Hepatocyte (in vitro differentiated cells): ENCODE results near the gene ITGAE. TPM values are rescaled to one million over a fixed set of nuclear protein-coding genes. Genes with fewer than 3 reads are reported as not detected.
A peak's percentile ranks its signal among the peaks of the same experiment; 100 is the strongest.

Experiments used
- DNase-seq: peaks from one replicate; pipeline ENCODE4 v3.0.0-alpha.2; 2016; ENCODE audit warnings: low spot score
- H2AFZ ChIP-seq: fragments of 200-600 bp; sonication (generic); 2 replicates; pipeline ENCODE4 v1.6.0; 2016; ENCODE audit warnings: antibody characterized with exemption, mild to moderate bottlenecking
- H3K27ac ChIP-seq: fragments of 200-600 bp; sonication (generic); 2 replicates; pipeline ENCODE4 v1.5.1; 2016; ENCODE audit warnings: mild to moderate bottlenecking
- H3K27me3 ChIP-seq: fragments of 200-600 bp; sonication (generic); 2 replicates; pipeline ENCODE4 v1.6.1; 2016
- H3K36me3 ChIP-seq: fragments of 200-600 bp; sonication (generic); replicated peaks from 2 replicates; pipeline ENCODE4 v1.5.1; 2016; ENCODE audit warnings: low read depth; ENCODE audit not compliant: insufficient read depth
- H3K4me1 ChIP-seq: fragments of 200-600 bp; sonication (generic); 2 replicates; pipeline ENCODE4 v1.5.1; 2016; ENCODE audit warnings: mild to moderate bottlenecking, moderate library complexity; ENCODE audit not compliant: insufficient read depth
- H3K4me2 ChIP-seq: fragments of 200-600 bp; sonication (generic); 2 replicates; pipeline ENCODE4 v1.6.0; 2016
- H3K4me3 ChIP-seq: fragments of 200-600 bp; sonication (generic); 2 replicates; pipeline ENCODE4 v1.5.1; 2016; ENCODE audit warnings: mild to moderate bottlenecking
- H3K79me2 ChIP-seq: fragments of 200-600 bp; sonication (generic); 2 replicates; pipeline ENCODE4 v1.6.0; 2017; ENCODE audit warnings: mild to moderate bottlenecking
- H3K9me2 ChIP-seq: fragments of 200-600 bp; sonication (generic); replicated peaks from 2 replicates; pipeline ENCODE4 v1.6.0; 2017; ENCODE audit warnings: mild to moderate bottlenecking; ENCODE audit not compliant: insufficient read depth
- H3K9me3 ChIP-seq: fragments of 200-600 bp; sonication (generic); 2 replicates; pipeline ENCODE4 v1.5.1; 2016; ENCODE audit warnings: low read depth, mild to moderate bottlenecking
- H4K20me1 ChIP-seq: fragments of 200-600 bp; sonication (generic); 2 replicates; pipeline ENCODE4 v1.6.0; 2016; ENCODE audit warnings: mild to moderate bottlenecking; ENCODE audit not compliant: insufficient read depth, poor library complexity, severe bottlenecking
- CTCF ChIP-seq: fragments of 200-600 bp; sonication (generic); IDR thresholded peaks from 2 replicates; pipeline ENCODE4 v1.5.1; 2016; ENCODE audit warnings: antibody characterized with exemption, mild to moderate bottlenecking; ENCODE audit not compliant: poor library complexity
- EZH2 ChIP-seq: fragments of 200-600 bp; sonication (generic); IDR thresholded peaks from 2 replicates; pipeline ENCODE4 v1.6.1; 2016; ENCODE audit warnings: antibody characterized with exemption, mild to moderate bottlenecking, borderline replicate concordance
- EZH2phosphoT487 ChIP-seq: fragments of 200-600 bp; sonication (generic); IDR thresholded peaks from one replicate; pipeline ENCODE4 v1.6.1; 2018; ENCODE audit warnings: antibody characterized with exemption, mild to moderate bottlenecking, low read depth, moderate library complexity; ENCODE audit not compliant: unreplicated experiment, severe bottlenecking
- WGBS: methylation state at CpG from one replicate; pipeline ENCODE4 v1.1.6; 2016; ENCODE audit warnings: low lambda C conversion rate; ENCODE audit errors: missing lambda C conversion rate; 5-methylcytosine and 5-hydroxymethylcytosine counted together
- polyA plus RNA-seq: library from polyadenylated mRNA; unstranded; fragments of >200 nt; fragmentation: Nextera tagmentation; extraction: Ambion mirVana; gene quantifications from 2 replicates; pipeline ENCODE4 v1.2.1, GENCODE V29; 2016
- total RNA-seq: library from RNA; depleted of rRNA; stranded (reverse); fragments of >200 nt; gene quantifications from 2 replicates; pipeline ENCODE4 v1.2.3, GENCODE V29; 2014

Gene ITGAE
- total and polyA plus RNA-seq, 2 experiments from 2014 or later: 28.1 to 77.0 TPM

DNA sequence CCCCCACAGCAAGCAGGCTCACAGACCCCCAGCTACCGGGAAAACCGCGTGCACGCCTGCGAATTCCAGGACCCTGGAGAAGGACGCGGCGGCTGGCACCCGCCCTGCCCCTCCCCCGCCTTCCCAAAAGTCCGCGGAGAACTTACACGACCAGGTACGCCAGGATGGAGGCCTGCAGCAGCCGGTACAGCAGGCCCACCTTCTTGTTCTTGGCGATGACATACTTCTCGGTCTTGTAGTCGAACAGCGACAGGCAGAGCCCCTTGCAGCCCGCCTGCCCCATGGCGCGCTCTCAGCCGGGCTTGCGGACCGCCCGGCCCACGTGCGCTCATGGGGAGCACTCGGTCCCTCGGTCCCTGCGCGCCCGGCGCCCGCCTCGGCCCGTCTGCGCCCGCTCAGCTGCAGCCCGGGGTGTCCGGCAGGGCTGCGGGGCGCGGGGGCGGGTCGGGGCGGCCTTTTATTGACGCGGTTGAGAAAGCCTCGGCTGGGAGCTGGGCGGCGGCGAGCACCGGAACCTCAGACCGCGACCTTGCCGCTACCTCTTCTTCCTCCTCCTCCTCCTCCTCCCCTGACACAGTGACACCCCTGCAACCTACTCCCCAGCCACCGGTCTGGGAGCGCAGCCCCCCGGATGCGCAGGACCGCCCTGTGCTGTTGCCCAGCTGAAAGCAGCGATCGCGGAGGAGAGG lies 105.1 kb downstream of the ITGAE start, which contains the start of gene P2RX5:
P2RX5 (minus strand) TSS at position 433 of the 689 bp plus-strand sequence; CDS start at position 283, 150 bp downstream.
- H2AFZ ChIP-seq: peak within 1 kb of the TSS; percentile 51
- H3K27me3 ChIP-seq: peaks cover 52% of the 10 kb centered on the region
- DNase-seq: peak; percentile 39

GRCh38 chr17:3695129-3695722 lies 105.8 kb downstream of the ITGAE start:
- Histone ChIP-seq H3K9me2 (no peaks in the 10 kb centered on the region), H4K20me1 (no peaks in the 10 kb centered on the region), H3K27ac (no peak overlapping the region), H2AFZ (no peak overlapping the region), H3K79me2 (no peaks in the 10 kb centered on the region), H3K9me3 (no peaks in the 10 kb centered on the region), H3K4me2 (peak overlapping the region; percentile 97), H3K36me3 (no peaks in the 10 kb centered on the region), H3K4me1 (peaks cover 5% of the 10 kb centered on the region), H3K27me3 (peaks cover 52% of the 10 kb centered on the region), H3K4me3 (no peak overlapping the region)
- WGBS: 48% methylated on average over 12 of the region's 17 CpGs
- no peak for TF ChIP-seq CTCF
- no peak for TF ChIP-seq EZH2phosphoT487
- TF ChIP-seq EZH2: no peak
- DNase-seq: no peak

More for the DNA sequence above, 105.1 kb downstream of the ITGAE start, which contains the start of gene P2RX5:
- TF ChIP-seq CTCF (no peak), EZH2 (peak; percentile 76)
- Histone ChIP-seq H4K20me1 (no peaks in the 10 kb centered on the region), H3K9me2 (no peaks in the 10 kb centered on the region), H3K79me2 (no peaks in the 10 kb centered on the region), H3K4me3 (peak within 1 kb of the TSS; percentile 17), H3K9me3 (no peaks in the 10 kb centered on the region), H3K4me2 (peak within 1 kb of the TSS; percentile 97), H3K36me3 (no peaks in the 10 kb centered on the region), H3K27ac (no peak within 1 kb of the TSS), H3K4me1 (peaks cover 5% of the 10 kb centered on the region)
- WGBS: 3% methylated on average over 30 of the region's 65 CpGs

DNA sequence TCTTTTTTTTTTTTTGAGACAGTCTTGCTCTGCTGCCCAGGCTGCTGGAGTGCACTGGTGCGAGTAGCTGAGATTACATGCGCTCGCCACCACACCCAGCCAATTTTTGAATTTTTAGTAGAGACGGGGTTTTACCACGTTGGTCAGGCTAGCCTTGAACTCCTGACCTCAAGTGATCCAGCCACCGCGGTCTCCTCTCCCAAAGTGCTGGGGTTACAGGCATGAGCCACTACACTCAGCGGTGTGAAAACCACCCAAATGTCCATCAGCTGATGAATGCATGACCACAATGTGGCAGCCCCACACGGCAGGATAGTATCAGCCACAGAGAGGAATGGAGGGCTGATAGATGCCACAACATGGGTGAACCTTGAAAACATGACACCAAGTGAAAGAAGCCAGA lies 107.2 kb downstream of the ITGAE start:
- H3K4me3 ChIP-seq: no peak overlapping the region
- peaks cover 52% of the 10 kb centered on the region for H3K27me3 ChIP-seq
- no peaks in the 10 kb centered on the region for H3K9me2 ChIP-seq
- no peaks in the 10 kb centered on the region for H3K9me3 ChIP-seq
- H3K27ac ChIP-seq: no peak overlapping the region
- H3K36me3 ChIP-seq: no peaks in the 10 kb centered on the region
- H2AFZ ChIP-seq: no peak overlapping the region
- WGBS: 87% methylated on average over 9 of the region's 9 CpGs
- TF ChIP-seq EZH2phosphoT487: no peak
- TF ChIP-seq CTCF: no peak
- TF ChIP-seq EZH2: no peak
- no peak for DNase-seq
- H3K79me2 ChIP-seq: no peaks in the 10 kb centered on the region
- H4K20me1 ChIP-seq: no peaks in the 10 kb centered on the region
- peaks cover 5% of the 10 kb centered on the region for H3K4me1 ChIP-seq
- no peak overlapping the region for H3K4me2 ChIP-seq
